GM23338 (cell line): ENCODE measurements around the gene MFSD6L. TPM values are rescaled to one million over a fixed set of nuclear protein-coding genes. Genes with fewer than 3 reads are reported as not detected.

Source experiments
- ATAC-seq: fragments of 200-7000 bp; cut with Tn5 transposase; 3 replicates; pipeline ENCODE4 v1.9.1; 2020
- DNase-seq: peaks from one replicate; pipeline ENCODE4 v3.0.0-alpha.2; 2015; ENCODE audit warnings: low spot score
- H2AFZ ChIP-seq: fragments of 200-600 bp; sonication (generic); 2 replicates; pipeline ENCODE4 v1.8.0; 2016; ENCODE audit warnings: antibody characterized with exemption, mild to moderate bottlenecking, moderate library complexity
- H3F3A ChIP-seq: fragments of 200-600 bp; sonication (generic); replicated peaks from 2 replicates; pipeline ENCODE4 v1.8.0; 2017; ENCODE audit warnings: antibody characterized with exemption, mixed run types, low read depth
- H3K27ac ChIP-seq: fragments of 200-600 bp; sonication (generic); 2 replicates; pipeline ENCODE4 v1.6.1; 2016; ENCODE audit warnings: low read depth
- H3K27me3 ChIP-seq: fragments of 200-600 bp; sonication (generic); 2 replicates; pipeline ENCODE4 v1.8.0; 2016; ENCODE audit warnings: mild to moderate bottlenecking, mixed run types, moderate library complexity; ENCODE audit not compliant: insufficient read depth
- H3K36me3 ChIP-seq: fragments of 200-600 bp; sonication (generic); 2 replicates; pipeline ENCODE4 v1.8.0; 2016; ENCODE audit warnings: mild to moderate bottlenecking; ENCODE audit not compliant: insufficient read depth
- H3K4me1 ChIP-seq: fragments of 200-600 bp; sonication (generic); 2 replicates; pipeline ENCODE4 v1.8.0; 2016; ENCODE audit warnings: mild to moderate bottlenecking, moderate library complexity; ENCODE audit not compliant: insufficient read depth
- H3K4me2 ChIP-seq: fragments of 200-600 bp; sonication (generic); 2 replicates; pipeline ENCODE4 v1.7.1; 2017; ENCODE audit warnings: mixed run types
- H3K4me3 ChIP-seq: fragments of 200-600 bp; sonication (generic); 2 replicates; pipeline ENCODE4 v1.6.1; 2016; ENCODE audit warnings: mixed run types
- H3K79me2 ChIP-seq: fragments of 200-600 bp; sonication (generic); replicated peaks from 2 replicates; pipeline ENCODE4 v1.8.0; 2017; ENCODE audit warnings: mild to moderate bottlenecking; ENCODE audit not compliant: insufficient read depth
- H3K9me2 ChIP-seq: fragments of 200-600 bp; sonication (generic); 2 replicates; pipeline ENCODE4 v1.8.0; 2017; ENCODE audit not compliant: insufficient read depth
- H4K20me1 ChIP-seq: fragments of 200-600 bp; sonication (generic); replicated peaks from 2 replicates; pipeline ENCODE4 v1.8.0; 2017; ENCODE audit warnings: mild to moderate bottlenecking; ENCODE audit not compliant: insufficient read depth
- H3K27ac Mint-ChIP-seq: 2 replicates; pipeline ENCODE4 v1.8.0; 2020; ENCODE audit warnings: inconsistent platforms, mild to moderate bottlenecking, moderate library complexity, mixed read lengths
- H3K27me3 Mint-ChIP-seq: 3 replicates; pipeline ENCODE4 v1.8.0; 2022; ENCODE audit warnings: low read depth, mild to moderate bottlenecking, moderate library complexity, mixed read lengths, inconsistent platforms; ENCODE audit not compliant: insufficient read depth, poor library complexity
- H3K36me3 Mint-ChIP-seq: 3 replicates; pipeline ENCODE4 v1.8.0; 2021; ENCODE audit warnings: low read depth, mild to moderate bottlenecking, inconsistent platforms, moderate library complexity, mixed read lengths
- H3K4me1 Mint-ChIP-seq: 3 replicates; pipeline ENCODE4 v1.8.0; 2020; ENCODE audit warnings: mild to moderate bottlenecking, inconsistent platforms, mixed read lengths
- H3K4me3 Mint-ChIP-seq: 3 replicates; pipeline ENCODE4 v1.8.0; 2021; ENCODE audit warnings: moderate library complexity, mild to moderate bottlenecking, inconsistent platforms, mixed read lengths
- H3K9me3 Mint-ChIP-seq: 3 replicates; pipeline ENCODE4 v1.8.0; 2020; ENCODE audit warnings: moderate library complexity, mild to moderate bottlenecking, inconsistent platforms, mixed read lengths
- CREB1 ChIP-seq: fragments of 250-450 bp; sonication (Bioruptor Pico); IDR thresholded peaks from 2 replicates; pipeline ENCODE4 v1.5.0; 2020; ENCODE audit warnings: low read depth, mild to moderate bottlenecking, moderate library complexity
- CTCF ChIP-seq, 2 experiments: fragments of 200-600 bp in 1 of 2; sonication (generic) in 1 of 2; conservative IDR thresholded peaks; 2 replicates each; pipeline versions ENCODE4 v1.5.1 to v1.6.1; 2016 to 2017; ENCODE audit warnings: antibody characterized with exemption in 2 of 2, low read depth in 2 of 2, mild to moderate bottlenecking in 2 of 2, moderate library complexity in 1 of 2
- ETS1 ChIP-seq: IDR thresholded peaks from 2 replicates; pipeline ENCODE4 v1.6.1; 2016; ENCODE audit warnings: antibody characterized with exemption
- EZH2 ChIP-seq: fragments of 200-600 bp; sonication (generic); IDR thresholded peaks from one replicate; pipeline ENCODE4 v1.8.0; 2017; ENCODE audit warnings: antibody characterized with exemption, mild to moderate bottlenecking, low read depth; ENCODE audit not compliant: unreplicated experiment
- EZH2phosphoT487 ChIP-seq: fragments of 200-600 bp; sonication (generic); IDR thresholded peaks from one replicate; pipeline ENCODE4 v1.8.1; 2018; ENCODE audit warnings: antibody characterized with exemption; ENCODE audit not compliant: unreplicated experiment
- JUNB ChIP-seq: IDR thresholded peaks from one replicate; pipeline ENCODE4 v1.6.1; 2016; ENCODE audit warnings: antibody characterized with exemption; ENCODE audit not compliant: unreplicated experiment
- NANOG ChIP-seq: IDR thresholded peaks from 2 replicates; pipeline ENCODE4 v1.6.1; 2016; ENCODE audit warnings: antibody characterized with exemption, borderline replicate concordance
- POLR2AphosphoS5 ChIP-seq: IDR thresholded peaks from 2 replicates; pipeline ENCODE4 v1.6.1; 2016; ENCODE audit warnings: antibody characterized with exemption, low read depth
- REST ChIP-seq: IDR thresholded peaks from one replicate; pipeline ENCODE4 v1.6.1; 2018; ENCODE audit warnings: antibody characterized with exemption; ENCODE audit not compliant: unreplicated experiment
- STAT1 ChIP-seq: IDR thresholded peaks from one replicate; pipeline ENCODE4 v1.6.1; 2016; ENCODE audit warnings: antibody characterized with exemption; ENCODE audit not compliant: unreplicated experiment
- ZNF114 ChIP-seq: fragments of 250-450 bp; sonication (Bioruptor Pico); IDR thresholded peaks from 2 replicates; pipeline ENCODE4 v1.5.0; 2020; ENCODE audit warnings: mild to moderate bottlenecking, moderate library complexity
- ZNF331 ChIP-seq: fragments of 250-450 bp; sonication (Bioruptor Pico); IDR thresholded peaks from 2 replicates; pipeline ENCODE4 v1.5.0; 2020; ENCODE audit warnings: low read depth, mild to moderate bottlenecking, moderate library complexity
- ZNF462 ChIP-seq: fragments of 250-450 bp; sonication (Bioruptor Pico); IDR thresholded peaks from 2 replicates; pipeline ENCODE4 v1.5.0; 2020; ENCODE audit warnings: mild to moderate bottlenecking, moderate library complexity
- polyA plus RNA-seq: library from polyadenylated mRNA; unstranded; fragments of >200 nt; fragmentation: Nextera tagmentation; extraction: Ambion mirVana; gene quantifications from 2 replicates; pipeline ENCODE4 v1.2.1, GENCODE V29; 2016
- total RNA-seq: library from RNA; depleted of rRNA; stranded (reverse); fragments of >200 nt; shearing (Covaris generic); gene quantifications from 2 replicates; pipeline ENCODE4 v1.2.3, GENCODE V29; 2014

MFSD6L gene
- total and polyA plus RNA-seq, 2 experiments from 2014 or later = 0.52 to 2.8 TPM

GRCh38 chr17:8838551-8839095 lies 39.5 kb upstream of the MFSD6L start:
- Histone ChIP-seq H2AFZ (peak overlapping the region; percentile 74; the same call in 1 of the 2 replicates), H3K4me1 (no peaks in the 10 kb centered on the region; the same call in 1 of the 2 replicates), H4K20me1 (no peaks in the 10 kb centered on the region), H3K27ac (no peak overlapping the region), H3K4me3 (no peak overlapping the region), H3K79me2 (no peaks in the 10 kb centered on the region), H3F3A (no peaks in the 10 kb centered on the region), H3K27me3 (no peaks in the 10 kb centered on the region), H3K9me2 (no peaks in the 10 kb centered on the region), H3K36me3 (no peaks in the 10 kb centered on the region; the same call in 1 of the 2 replicates), H3K4me2 (no peak overlapping the region)
- ATAC-seq (no peak), DNase-seq (no peak)
- H3K9me3 Mint-ChIP-seq = peaks cover 3% of the 10 kb centered on the region; the same call in 1 of the 3 replicates
- no peak for TF ChIP-seq JUNB
- TF ChIP-seq EZH2phosphoT487 = no peak
- no peak for TF ChIP-seq EZH2
- TF ChIP-seq NANOG = no peak
- no peak for TF ChIP-seq ZNF462 (CRISPR knock-in tag)
- no peak for TF ChIP-seq CREB1 (CRISPR knock-in tag)
- no peak for TF ChIP-seq ZNF114 (CRISPR knock-in tag)
- no peak for TF ChIP-seq ETS1
- TF ChIP-seq POLR2AphosphoS5 = no peak
- TF ChIP-seq ZNF331 = no peak
- TF ChIP-seq CTCF (conservative IDR thresholded peaks at IDR 0.05; ENCODE audit: low read depth in 2 of 2) = no peak
- TF ChIP-seq REST = no peak
- no peak for TF ChIP-seq STAT1
- H3K4me1 Mint-ChIP-seq = peaks cover 13% of the 10 kb centered on the region
- H3K27ac Mint-ChIP-seq = no peak overlapping the region
- no peaks in the 10 kb centered on the region for H3K36me3 Mint-ChIP-seq
- no peak overlapping the region for H3K4me3 Mint-ChIP-seq
- peaks cover 7% of the 10 kb centered on the region for H3K27me3 Mint-ChIP-seq
